HUES6 (cell line): ENCODE results near the gene KRT10.

Experiments
- H3K27ac ChIP-seq: 2 replicates; pipeline ENCODE4 v1.7.0; 2013; ENCODE audit warnings: low read depth, mild to moderate bottlenecking, low read length, inconsistent platforms
- H3K27me3 ChIP-seq: 2 replicates; pipeline ENCODE4 v1.6.1; 2013; ENCODE audit warnings: low read length; ENCODE audit not compliant: control insufficient read depth, insufficient read depth
- H3K36me3 ChIP-seq: 2 replicates; pipeline ENCODE4 v1.6.1; 2013; ENCODE audit warnings: low read length; ENCODE audit not compliant: control insufficient read depth, insufficient read depth
- H3K4me1 ChIP-seq: 2 replicates; pipeline ENCODE4 v1.6.1; 2013; ENCODE audit warnings: low read length; ENCODE audit not compliant: control insufficient read depth, insufficient read depth
- H3K4me3 ChIP-seq: 2 replicates; pipeline ENCODE4 v1.5.1; 2013; ENCODE audit warnings: low read depth, low read length
- H3K9ac ChIP-seq: one replicate; pipeline ENCODE4 v1.6.1; 2013; ENCODE audit warnings: mild to moderate bottlenecking, low read length
- H3K9me3 ChIP-seq: 2 replicates; pipeline ENCODE4 v1.6.1; 2013; ENCODE audit warnings: low read depth, low read length; ENCODE audit not compliant: control insufficient read depth, insufficient read depth

Gene KRT10

GRCh38 chr17:40832840-40833239, 10.4 kb upstream of the KRT10 start:
- Histone ChIP-seq H3K9ac (no peak overlapping the region), H3K27ac (no peak overlapping the region)

GRCh38 chr17:40830085-40830776, 7.8 kb upstream of the KRT10 start:
- Histone ChIP-seq H3K27me3 (peaks cover 95% of the 10 kb centered on the region), H3K36me3 (no peaks in the 10 kb centered on the region), H3K4me1 (no peaks in the 10 kb centered on the region), H3K27ac (no peak overlapping the region), H3K4me3 (no peak overlapping the region), H3K9ac (no peak overlapping the region), H3K9me3 (no peaks in the 10 kb centered on the region)

More at GRCh38 chr17:40832840-40833239, 10.4 kb upstream of the KRT10 start:
- no peaks in the 10 kb centered on the region for H3K9me3 ChIP-seq
- peaks cover 92% of the 10 kb centered on the region for H3K27me3 ChIP-seq
- H3K4me1 ChIP-seq, result no peaks in the 10 kb centered on the region
- H3K4me3 ChIP-seq, result no peak overlapping the region
- no peaks in the 10 kb centered on the region for H3K36me3 ChIP-seq

- Histone ChIP-seq H3K27me3 (peaks cover 85% of the 10 kb centered on the region), H3K9ac (no peak overlapping the region), H3K27ac (no peak overlapping the region), H3K36me3 (no peaks in the 10 kb centered on the region), H3K9me3 (no peaks in the 10 kb centered on the region), H3K4me3 (no peak overlapping the region), H3K4me1 (no peaks in the 10 kb centered on the region)
These were observed 6.1 kb upstream of the KRT10 start for GRCh38 chr17:40828454-40829044.

GRCh38 chr17:40827746-40828453, 5.5 kb upstream of the KRT10 start:
- H3K27ac ChIP-seq, result no peak overlapping the region
- H3K9me3 ChIP-seq, result no peaks in the 10 kb centered on the region
- H3K4me3 ChIP-seq, result no peak overlapping the region
- no peaks in the 10 kb centered on the region for H3K36me3 ChIP-seq
- no peaks in the 10 kb centered on the region for H3K4me1 ChIP-seq
- H3K9ac ChIP-seq, result no peak overlapping the region
- peaks cover 78% of the 10 kb centered on the region for H3K27me3 ChIP-seq

GRCh38 chr17:40825599-40825998, 3.2 kb upstream of the KRT10 start:
- no peak overlapping the region for H3K4me3 ChIP-seq
- no peaks in the 10 kb centered on the region for H3K36me3 ChIP-seq
- H3K9me3 ChIP-seq, result no peaks in the 10 kb centered on the region
- H3K27me3 ChIP-seq, result peaks cover 69% of the 10 kb centered on the region
- no peak overlapping the region for H3K9ac ChIP-seq
- H3K27ac ChIP-seq, result no peak overlapping the region
- H3K4me1 ChIP-seq, result no peaks in the 10 kb centered on the region

- peaks cover 62% of the 10 kb centered on the region for H3K27me3 ChIP-seq
These were observed 1.8 kb upstream of the KRT10 start for GRCh38 chr17:40824015-40824832.

GRCh38 chr17:40821536-40821935, 878 bp downstream of the KRT10 start:
- no peaks in the 10 kb centered on the region for H3K4me1 ChIP-seq
- H3K4me3 ChIP-seq, result no peak overlapping the region
- H3K9ac ChIP-seq, result no peak overlapping the region
- H3K27ac ChIP-seq, result no peak overlapping the region
- H3K27me3 ChIP-seq, result peaks cover 38% of the 10 kb centered on the region
- H3K36me3 ChIP-seq, result peaks cover 7% of the 10 kb centered on the region; the same call in 1 of the 2 replicates
- H3K9me3 ChIP-seq, result no peaks in the 10 kb centered on the region

More at GRCh38 chr17:40824015-40824832, 1.8 kb upstream of the KRT10 start:
- H3K4me3 ChIP-seq, result no peak overlapping the region
- H3K27ac ChIP-seq, result no peak overlapping the region
- no peaks in the 10 kb centered on the region for H3K4me1 ChIP-seq
- H3K9ac ChIP-seq, result no peak overlapping the region
- no peaks in the 10 kb centered on the region for H3K36me3 ChIP-seq
- H3K9me3 ChIP-seq, result no peaks in the 10 kb centered on the region

GRCh38 chr17:40820228-40820838, 2.1 kb downstream of the KRT10 start:
- H3K9ac ChIP-seq, result no peak overlapping the region
- H3K4me3 ChIP-seq, result no peak overlapping the region
- H3K27me3 ChIP-seq, result peaks cover 26% of the 10 kb centered on the region
- no peaks in the 10 kb centered on the region for H3K4me1 ChIP-seq
- no peak overlapping the region for H3K27ac ChIP-seq
- H3K36me3 ChIP-seq, result peaks cover 7% of the 10 kb centered on the region; the same call in 1 of the 2 replicates
- H3K9me3 ChIP-seq, result no peaks in the 10 kb centered on the region

- peaks cover 7% of the 10 kb centered on the region; the same call in 1 of the 2 replicates for H3K36me3 ChIP-seq
- H3K4me1 ChIP-seq, result no peaks in the 10 kb centered on the region
- H3K9me3 ChIP-seq, result no peaks in the 10 kb centered on the region
- peaks cover 26% of the 10 kb centered on the region for H3K27me3 ChIP-seq
- no peak overlapping the region for H3K27ac ChIP-seq
- no peak overlapping the region for H3K9ac ChIP-seq
- peak overlapping the region; percentile 86 for H3K4me3 ChIP-seq
These were observed 2.8 kb downstream of the KRT10 start for GRCh38 chr17:40819528-40820125.
